Activated CD4-positive, alpha-beta memory T cell treated with anti-CD3 and anti-CD28 coated beads for 36 hours (primary cell): ENCODE data around the gene CYB5D1. TPM values are rescaled to one million over a fixed set of nuclear protein-coding genes. Genes with fewer than 3 reads are reported as not detected.

Experiments
- CTCF ChIA-PET: fragments of 350-600 bp; sonication (Branson Sonifier 250); formaldehyde crosslinking; loops from one replicate; lab custom pipeline; 2021; ENCODE audit warnings: antibody characterized with exemption, inconsistent platforms; lab: Charles Lee
- POLR2A ChIA-PET: fragments of 350-600 bp; sonication (Branson Sonifier 250); formaldehyde crosslinking; loops from one replicate; lab custom pipeline; 2021; ENCODE audit warnings: antibody characterized with exemption; lab: Charles Lee
- DNase-seq: peaks from one replicate; pipeline ENCODE4 v3.0.0-alpha.2; 2020
- H3K27ac Mint-ChIP-seq: one replicate; pipeline ENCODE4 v1.8.0; 2021; ENCODE audit warnings: mixed read lengths
- H3K27me3 Mint-ChIP-seq: one replicate; pipeline ENCODE4 v1.8.0; 2021; ENCODE audit warnings: mixed read lengths
- H3K36me3 Mint-ChIP-seq: one replicate; pipeline ENCODE4 v1.8.0; 2021; ENCODE audit warnings: mixed read lengths
- H3K4me1 Mint-ChIP-seq: one replicate; pipeline ENCODE4 v1.8.0; 2021; ENCODE audit warnings: low read depth, mixed read lengths
- H3K4me3 Mint-ChIP-seq: one replicate; pipeline ENCODE4 v1.8.0; 2021; ENCODE audit warnings: mild to moderate bottlenecking, mixed read lengths
- H3K9me3 Mint-ChIP-seq: one replicate; pipeline ENCODE4 v1.8.0; 2021; ENCODE audit warnings: mixed read lengths
- intact Hi-C: fragments of 100-400 bp; cut with micrococcal nuclease; formaldehyde crosslinking; loops from one replicate; pipeline ENCODE4 v1.15.1; 2023
- total RNA-seq, 2 experiments: library from RNA; stranded (reverse); gene quantifications; one replicate each; pipeline ENCODE4 v1.2.3, GENCODE V29; 2021

Gene CYB5D1
- total RNA-seq, 2 experiments from 2014 or later: 6.0 to 6.9 TPM

- H3K36me3 Mint-ChIP-seq: peaks cover 65% of the 10 kb centered on the region
- no peaks in the 10 kb centered on the region for H3K9me3 Mint-ChIP-seq
- H3K4me1 Mint-ChIP-seq: peaks cover 17% of the 10 kb centered on the region
- DNase-seq: no peak
- intact Hi-C loops: no loop called here
- POLR2A ChIA-PET: no interaction called here
- no peak overlapping the region for H3K4me3 Mint-ChIP-seq
- CTCF ChIA-PET: no interaction called here
- H3K27ac Mint-ChIP-seq: no peak overlapping the region
- no peaks in the 10 kb centered on the region for H3K27me3 Mint-ChIP-seq
Observed at GRCh38 chr17:7893187-7893880, 35.5 kb downstream of the CYB5D1 start.

- ChIA-PET POLR2A (interaction anchor here (0.6 kb wide), 1 partner anchor 410 kb away, joined by 3 read pairs; no protein-coding TSS in a partner anchor), CTCF (interaction anchor here (2.0 kb wide), 1 partner anchor 96 kb away, joined by 8 read pairs; no protein-coding TSS in a partner anchor)
- no peak for DNase-seq
- H3K9me3 Mint-ChIP-seq: no peaks in the 10 kb centered on the region
- H3K36me3 Mint-ChIP-seq: peaks cover 73% of the 10 kb centered on the region
- no peak overlapping the region for H3K27ac Mint-ChIP-seq
- no peaks in the 10 kb centered on the region for H3K27me3 Mint-ChIP-seq
- no peak overlapping the region for H3K4me3 Mint-ChIP-seq
- H3K4me1 Mint-ChIP-seq: peaks cover 17% of the 10 kb centered on the region
- intact Hi-C loops: no loop called here
Observed at GRCh38 chr17:7894226-7894625, 36.4 kb downstream of the CYB5D1 start.

GRCh38 chr17:7894866-7895265 lies 37.1 kb downstream of the CYB5D1 start:
- Mint-ChIP-seq H3K9me3 (no peaks in the 10 kb centered on the region), H3K36me3 (peaks cover 72% of the 10 kb centered on the region), H3K4me3 (no peak overlapping the region), H3K4me1 (peaks cover 17% of the 10 kb centered on the region), H3K27ac (no peak overlapping the region), H3K27me3 (no peaks in the 10 kb centered on the region)
- DNase-seq: no peak
- ChIA-PET POLR2A (interaction anchor here (0.6 kb wide), 1 partner anchor 410 kb away, joined by 3 read pairs; no protein-coding TSS in a partner anchor), CTCF (interaction anchor here (2.0 kb wide), 1 partner anchor 95 kb away, joined by 8 read pairs; no protein-coding TSS in a partner anchor)
- intact Hi-C loops: no loop called here

- intact Hi-C loops: no loop called here
Observed at GRCh38 chr17:7897090-7897489, 39.3 kb downstream of the CYB5D1 start.

GRCh38 chr17:7897773-7898172 lies 40.0 kb downstream of the CYB5D1 start:
- peak overlapping the region; percentile 73 for H3K27ac Mint-ChIP-seq
- intact Hi-C loops: no loop called here
- DNase-seq: peak; percentile 47

More at GRCh38 chr17:7897090-7897489, 39.3 kb downstream of the CYB5D1 start:
- Mint-ChIP-seq H3K36me3 (peaks cover 72% of the 10 kb centered on the region), H3K27ac (peak overlapping the region; percentile 73), H3K27me3 (no peaks in the 10 kb centered on the region), H3K4me1 (peaks cover 17% of the 10 kb centered on the region), H3K9me3 (no peaks in the 10 kb centered on the region), H3K4me3 (no peak overlapping the region)
- ChIA-PET CTCF (interaction anchor here (0.6 to 3.5 kb wide), 10 partner anchors 8 to 145 kb away, joined by 3 to 37 read pairs (median 5); partner anchors contain the start of genes CHD3 and NAA38), POLR2A (interaction anchor here (1.3 to 2.7 kb wide), 2 partner anchors 36 to 93 kb away, joined by 3 to 7 read pairs; no protein-coding TSS in a partner anchor)
- no peak for DNase-seq

DNA sequence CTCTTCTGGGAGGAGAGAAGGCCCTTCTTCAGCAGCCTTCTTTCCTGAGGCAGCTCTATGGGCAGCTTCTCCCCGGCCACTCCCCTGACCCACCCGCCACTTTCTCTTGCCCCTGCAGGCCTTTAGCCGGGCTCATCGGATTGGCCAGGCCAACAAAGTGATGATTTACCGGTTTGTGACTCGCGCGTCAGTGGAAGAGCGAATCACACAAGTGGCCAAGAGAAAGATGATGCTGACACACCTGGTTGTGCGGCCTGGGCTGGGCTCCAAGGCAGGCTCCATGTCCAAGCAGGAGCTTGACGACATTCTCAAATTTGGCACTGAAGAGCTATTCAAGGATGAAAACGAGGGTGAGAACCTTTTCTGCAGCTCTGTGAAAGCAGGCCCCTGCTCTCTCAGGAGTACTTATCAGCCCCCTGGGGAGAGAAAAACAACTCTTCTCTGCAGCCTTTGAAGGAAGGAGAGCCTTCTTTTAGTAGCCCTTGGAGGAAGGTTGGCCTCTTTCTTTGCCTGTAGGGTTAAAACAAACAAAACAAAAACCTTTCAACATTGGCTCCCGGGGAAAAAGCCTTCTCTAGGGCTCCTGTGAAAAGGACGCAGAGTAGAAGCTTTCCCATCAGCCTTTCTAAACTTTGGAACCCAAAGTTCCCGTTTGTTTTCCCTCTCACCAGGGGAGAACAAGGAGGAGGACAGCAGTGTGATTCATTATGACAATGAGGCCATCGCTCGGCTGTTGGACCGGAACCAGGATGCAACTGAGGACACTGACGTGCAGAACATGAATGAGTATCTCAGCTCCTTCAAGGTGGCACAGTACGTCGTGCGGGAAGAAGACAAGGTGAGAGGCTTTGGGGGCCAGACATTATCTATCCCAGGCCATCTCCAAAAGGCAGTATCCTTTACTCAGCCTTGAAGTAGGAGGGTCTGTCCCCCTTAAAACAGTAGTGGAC lies 45.6 kb downstream of the CYB5D1 start:
- Mint-ChIP-seq H3K4me1 (no peaks in the 10 kb centered on the region), H3K27ac (no peak overlapping the region), H3K27me3 (no peaks in the 10 kb centered on the region), H3K4me3 (no peak overlapping the region), H3K9me3 (no peaks in the 10 kb centered on the region), H3K36me3 (peaks cover 78% of the 10 kb centered on the region)
- ChIA-PET POLR2A (interaction anchor here (1.0 kb wide), 1 partner anchor 9 kb away, joined by 3 read pairs; no protein-coding TSS in a partner anchor), CTCF (interaction anchor here (1.0 to 1.5 kb wide), 3 partner anchors 10 to 87 kb away, joined by 3 to 6 read pairs (median 3); no protein-coding TSS in a partner anchor)
- intact Hi-C loops: no loop called here
- no peak for DNase-seq

More at GRCh38 chr17:7897773-7898172, 40.0 kb downstream of the CYB5D1 start:
- Mint-ChIP-seq H3K4me1 (peaks cover 17% of the 10 kb centered on the region), H3K9me3 (no peaks in the 10 kb centered on the region), H3K36me3 (peaks cover 75% of the 10 kb centered on the region), H3K27me3 (no peaks in the 10 kb centered on the region), H3K4me3 (no peak overlapping the region)
- ChIA-PET POLR2A (interaction anchor here (0.8 to 2.7 kb wide), 4 partner anchors 29 to 93 kb away, joined by 3 to 7 read pairs (median 3); no protein-coding TSS in a partner anchor), CTCF (interaction anchor here (0.6 to 3.5 kb wide), 18 partner anchors 9 to 213 kb away, joined by 3 to 37 read pairs (median 4); partner anchors contain the start of genes CHD3 and NAA38)

DNA sequence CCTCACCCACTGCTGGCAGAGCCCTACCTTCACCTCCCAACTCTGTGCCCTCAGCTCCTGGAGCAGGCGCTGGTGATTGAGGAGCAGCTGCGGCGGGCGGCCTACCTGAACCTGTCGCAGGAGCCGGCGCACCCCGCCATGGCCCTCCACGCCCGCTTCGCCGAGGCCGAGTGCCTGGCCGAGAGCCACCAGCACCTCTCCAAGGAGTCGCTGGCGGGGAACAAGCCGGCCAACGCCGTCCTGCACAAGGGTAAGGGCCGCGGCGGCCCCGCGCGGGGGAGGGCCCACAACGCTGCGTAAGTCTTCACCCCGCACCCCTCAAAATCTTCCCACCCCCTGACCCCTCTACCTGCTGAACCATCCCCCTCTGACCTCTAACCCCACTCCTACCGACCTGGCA lies 51.3 kb downstream of the CYB5D1 start:
- POLR2A ChIA-PET: no interaction called here
- intact Hi-C loops: no loop called here
- Mint-ChIP-seq H3K4me1 (peaks cover 8% of the 10 kb centered on the region), H3K27me3 (no peaks in the 10 kb centered on the region), H3K36me3 (peaks cover 57% of the 10 kb centered on the region), H3K9me3 (no peaks in the 10 kb centered on the region), H3K27ac (no peak overlapping the region), H3K4me3 (no peak overlapping the region)
- no peak for DNase-seq
- CTCF ChIA-PET: interaction anchor here (0.6 kb wide), 1 partner anchor 150 kb away, joined by 3 read pairs; no protein-coding TSS in a partner anchor

- peaks cover 17% of the 10 kb centered on the region for H3K4me1 Mint-ChIP-seq
- ChIA-PET POLR2A (no interaction called here), CTCF (interaction anchor here (1.0 to 11.1 kb wide), 3 partner anchors 23 to 131 kb away, joined by 3 to 245 read pairs (median 5); no protein-coding TSS in a partner anchor)
- H3K27me3 Mint-ChIP-seq: no peaks in the 10 kb centered on the region
- intact Hi-C loops: no loop called here
- no peak overlapping the region for H3K27ac Mint-ChIP-seq
- H3K36me3 Mint-ChIP-seq: peaks cover 47% of the 10 kb centered on the region
- H3K9me3 Mint-ChIP-seq: no peaks in the 10 kb centered on the region
- H3K4me3 Mint-ChIP-seq: no peak overlapping the region
- DNase-seq: no peak
Observed at GRCh38 chr17:7910281-7910680, 52.5 kb downstream of the CYB5D1 start.

DNA sequence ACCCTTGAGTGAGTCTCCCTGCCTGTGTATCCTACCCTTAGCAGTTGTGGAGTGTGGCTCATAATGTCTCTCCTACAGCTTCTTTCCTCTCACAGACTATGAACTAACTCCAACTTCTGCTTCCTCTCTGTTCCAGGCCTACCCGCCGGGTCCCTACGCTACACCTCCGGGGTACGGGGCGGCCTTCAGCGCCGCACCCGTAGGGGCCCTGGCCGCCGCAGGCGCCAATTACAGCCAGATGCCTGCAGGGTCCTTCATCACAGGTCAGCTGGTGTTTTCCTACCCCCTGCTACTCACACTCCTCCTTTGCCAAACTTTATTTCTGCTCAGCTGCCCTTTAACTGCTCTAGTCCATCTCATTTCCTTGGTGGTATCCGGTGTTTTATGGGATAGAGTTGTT lies 52.9 kb downstream of the CYB5D1 start:
- Mint-ChIP-seq H3K27ac (no peak overlapping the region), H3K4me3 (no peak overlapping the region), H3K9me3 (no peaks in the 10 kb centered on the region), H3K27me3 (no peaks in the 10 kb centered on the region), H3K4me1 (peaks cover 19% of the 10 kb centered on the region), H3K36me3 (peaks cover 43% of the 10 kb centered on the region)
- ChIA-PET POLR2A (no interaction called here), CTCF (interaction anchor here (1.0 to 11.1 kb wide), 2 partner anchors 22 to 76 kb away, joined by 3 to 245 read pairs; no protein-coding TSS in a partner anchor)
- intact Hi-C loops: no loop called here
- DNase-seq: no peak

- no peak for DNase-seq
- no peaks in the 10 kb centered on the region for H3K9me3 Mint-ChIP-seq
- peaks cover 39% of the 10 kb centered on the region for H3K36me3 Mint-ChIP-seq
- no peak overlapping the region for H3K27ac Mint-ChIP-seq
- CTCF ChIA-PET: interaction anchor here (3.7 to 11.1 kb wide), 2 partner anchors 76 to 130 kb away, joined by 23 to 245 read pairs; no protein-coding TSS in a partner anchor
- peaks cover 19% of the 10 kb centered on the region for H3K4me1 Mint-ChIP-seq
- H3K4me3 Mint-ChIP-seq: no peak overlapping the region
- POLR2A ChIA-PET: no interaction called here
- no peaks in the 10 kb centered on the region for H3K27me3 Mint-ChIP-seq
- intact Hi-C loops: no loop called here
Observed at GRCh38 chr17:7911116-7911515, 53.3 kb downstream of the CYB5D1 start.
